HG02885 (cell line): Measurements from ENCODE around the gene GSS.

Experiments used
- ATAC-seq: cut with Tn5 transposase; IDR thresholded peaks from one replicate; pipeline ENCODE4 v1.9.1; 2021; ENCODE audit warnings: mild to moderate bottlenecking; ENCODE audit not compliant: unreplicated experiment, poor library complexity

GSS gene

GRCh38 chr20:34994509-34995131, 39.0 kb upstream of the GSS start:
- ATAC-seq: no peak

- no peak for ATAC-seq
Measured at GRCh38 chr20:34993941-34994508, 38.4 kb upstream of the GSS start.

- no peak for ATAC-seq
Measured at GRCh38 chr20:34992751-34993417, 37.3 kb upstream of the GSS start.

- no peak for ATAC-seq
Measured at GRCh38 chr20:34990661-34991214, 35.1 kb upstream of the GSS start.

GRCh38 chr20:34990231-34990630, 34.6 kb upstream of the GSS start:
- ATAC-seq: no peak

GRCh38 chr20:34989670-34990069, 34.1 kb upstream of the GSS start:
- no peak for ATAC-seq

GRCh38 chr20:34989118-34989517, 33.5 kb upstream of the GSS start:
- ATAC-seq: no peak

GRCh38 chr20:34988191-34988540, 32.6 kb upstream of the GSS start:
- no peak for ATAC-seq

- ATAC-seq: no peak
Measured at GRCh38 chr20:34987288-34988190, 31.9 kb upstream of the GSS start.

GRCh38 chr20:34986311-34987287, 31.0 kb upstream of the GSS start:
- ATAC-seq: no peak

- ATAC-seq: no peak
Measured at GRCh38 chr20:34985461-34986310, 30.1 kb upstream of the GSS start.

- ATAC-seq: no peak
Measured at GRCh38 chr20:34984756-34985261, 29.2 kb upstream of the GSS start.

- ATAC-seq: no peak
Measured at GRCh38 chr20:34983995-34984735, 28.6 kb upstream of the GSS start.

- ATAC-seq: no peak
Measured at GRCh38 chr20:34983089-34983820, 27.6 kb upstream of the GSS start.

GRCh38 chr20:34982270-34983088, 26.9 kb upstream of the GSS start:
- no peak for ATAC-seq

- ATAC-seq: no peak
Measured at GRCh38 chr20:34980543-34981233, 25.1 kb upstream of the GSS start.
